GM12801 (cell line): ENCODE results near the gene PCDHGC4.

ENCODE experiments used
- TF ChIP-seq, protein P1 (sequence below): IDR thresholded peaks from one replicate; pipeline ENCODE4 v1.5.1; 2011; ENCODE audit warnings: control low read depth; ENCODE audit not compliant: insufficient read length; ENCODE audit errors: extremely low read depth

The PCDHGC4 gene

DNA sequence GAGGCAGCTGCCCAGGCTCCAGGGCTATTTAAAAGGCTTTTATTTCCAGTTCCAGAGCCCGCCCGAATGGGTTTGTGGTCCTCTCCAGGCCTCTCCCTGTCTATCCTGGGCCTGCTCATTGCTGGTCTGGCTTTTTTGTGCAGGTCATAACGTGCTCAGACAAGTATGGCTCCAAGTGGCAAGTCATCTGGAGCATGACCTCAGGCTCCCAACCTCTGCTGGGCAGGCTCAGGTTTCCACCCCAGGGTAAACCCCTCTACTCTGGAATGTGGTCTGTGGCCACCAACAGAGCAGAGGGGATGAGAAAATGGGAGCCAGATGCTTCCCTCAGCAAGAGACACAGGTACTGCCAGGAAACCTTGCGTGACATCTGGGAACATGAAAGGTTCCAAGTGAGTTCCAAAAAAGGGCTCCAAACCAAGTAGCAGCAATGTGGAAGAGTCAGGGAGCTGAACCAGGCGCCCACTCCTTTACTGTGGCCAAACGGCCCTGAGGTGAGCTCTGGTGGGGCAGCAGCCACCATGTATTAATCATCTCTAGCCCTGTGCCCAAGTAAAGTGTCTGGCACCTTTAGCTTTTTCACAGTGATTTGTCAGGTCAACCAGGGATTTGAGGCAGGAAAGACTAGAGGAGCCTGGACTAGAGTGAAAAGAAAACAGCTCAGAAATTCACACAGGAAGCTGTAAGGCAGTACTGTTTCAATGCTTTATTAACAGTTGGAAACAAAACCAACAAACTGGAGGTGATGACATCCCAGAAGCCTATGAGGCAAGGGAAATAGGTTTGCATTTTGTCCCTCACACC lies 29.7 kb downstream of the PCDHGC4 start:
- TF ChIP-seq, protein P1, sequence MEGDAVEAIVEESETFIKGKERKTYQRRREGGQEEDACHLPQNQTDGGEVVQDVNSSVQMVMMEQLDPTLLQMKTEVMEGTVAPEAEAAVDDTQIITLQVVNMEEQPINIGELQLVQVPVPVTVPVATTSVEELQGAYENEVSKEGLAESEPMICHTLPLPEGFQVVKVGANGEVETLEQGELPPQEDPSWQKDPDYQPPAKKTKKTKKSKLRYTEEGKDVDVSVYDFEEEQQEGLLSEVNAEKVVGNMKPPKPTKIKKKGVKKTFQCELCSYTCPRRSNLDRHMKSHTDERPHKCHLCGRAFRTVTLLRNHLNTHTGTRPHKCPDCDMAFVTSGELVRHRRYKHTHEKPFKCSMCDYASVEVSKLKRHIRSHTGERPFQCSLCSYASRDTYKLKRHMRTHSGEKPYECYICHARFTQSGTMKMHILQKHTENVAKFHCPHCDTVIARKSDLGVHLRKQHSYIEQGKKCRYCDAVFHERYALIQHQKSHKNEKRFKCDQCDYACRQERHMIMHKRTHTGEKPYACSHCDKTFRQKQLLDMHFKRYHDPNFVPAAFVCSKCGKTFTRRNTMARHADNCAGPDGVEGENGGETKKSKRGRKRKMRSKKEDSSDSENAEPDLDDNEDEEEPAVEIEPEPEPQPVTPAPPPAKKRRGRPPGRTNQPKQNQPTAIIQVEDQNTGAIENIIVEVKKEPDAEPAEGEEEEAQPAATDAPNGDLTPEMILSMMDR = no peak

DNA sequence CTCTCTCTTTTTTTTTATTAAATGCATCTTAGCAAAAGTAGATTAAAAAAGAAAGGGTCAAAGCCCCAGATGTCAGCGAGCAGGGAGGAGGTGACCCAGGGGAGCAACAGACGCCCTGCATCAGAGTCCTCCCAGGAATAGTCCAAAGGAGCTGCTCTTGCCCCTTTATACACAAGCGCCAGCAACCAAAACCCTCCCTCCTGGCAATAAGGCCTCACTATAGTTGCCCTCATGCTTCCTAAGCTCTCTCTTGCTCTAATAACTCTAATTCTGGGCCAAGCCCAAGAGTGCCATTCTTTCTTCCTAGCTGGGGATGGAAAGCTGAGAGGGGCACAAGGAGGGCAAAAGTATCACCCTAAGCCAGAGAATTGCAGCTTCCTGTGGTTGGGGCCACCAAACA lies 30.3 kb downstream of the PCDHGC4 start:
- TF ChIP-seq, protein P1 = no peak

DNA sequence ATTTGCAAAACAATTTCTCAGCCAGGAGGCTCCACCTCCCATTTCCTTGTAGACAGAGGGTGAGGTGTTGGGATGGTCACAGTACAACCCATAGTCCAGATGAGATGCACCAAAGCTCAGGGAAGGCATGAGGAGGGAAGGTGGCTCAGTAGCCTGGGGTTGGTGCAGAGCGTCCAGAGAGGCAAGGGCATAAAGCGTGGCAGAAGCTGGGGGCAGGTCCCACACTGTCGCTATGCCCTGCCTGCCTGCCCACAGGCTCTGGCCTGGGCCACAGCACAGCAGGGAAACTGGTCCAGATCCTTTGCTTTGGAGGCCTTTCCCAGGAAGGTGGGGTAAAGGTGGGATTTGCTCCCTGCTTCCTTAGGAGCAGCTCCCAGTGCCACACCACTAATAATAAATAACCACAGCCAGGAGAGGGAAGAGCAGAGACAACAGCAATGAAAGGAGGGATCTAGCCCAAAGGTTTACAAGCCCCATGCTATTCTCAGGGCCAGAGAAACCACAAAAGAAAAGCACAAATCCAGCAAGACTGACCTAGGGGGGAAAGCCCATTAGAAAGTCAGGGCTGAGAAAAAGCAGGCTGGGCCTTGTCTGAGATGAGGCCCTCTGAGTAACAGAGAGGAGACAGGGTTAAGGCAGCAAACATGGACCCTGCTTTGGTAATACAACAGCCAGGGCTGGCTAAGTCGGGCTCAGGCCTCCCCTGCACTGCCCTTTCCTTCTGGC lies 31.3 kb downstream of the PCDHGC4 start:
- TF ChIP-seq, protein P1 = no peak

DNA sequence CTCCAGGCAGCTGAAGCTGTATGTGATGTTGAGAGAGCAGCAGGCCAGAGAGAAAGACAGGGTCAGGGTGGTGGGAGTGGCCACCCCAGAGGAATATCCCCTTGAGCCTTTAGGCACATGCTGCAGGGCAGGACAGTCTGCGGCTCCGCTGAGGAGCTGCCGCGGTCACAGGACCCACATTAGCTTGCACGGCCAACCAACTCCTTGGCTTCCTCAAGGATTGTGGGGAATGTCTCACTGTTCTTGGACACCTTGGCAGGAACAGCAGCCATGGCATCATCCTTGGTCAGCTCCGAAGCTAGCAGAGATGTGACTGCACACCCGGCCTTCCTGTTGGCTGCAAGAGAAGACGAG lies 31.8 kb downstream of the PCDHGC4 start:
- TF ChIP-seq, protein P1 = no peak

DNA sequence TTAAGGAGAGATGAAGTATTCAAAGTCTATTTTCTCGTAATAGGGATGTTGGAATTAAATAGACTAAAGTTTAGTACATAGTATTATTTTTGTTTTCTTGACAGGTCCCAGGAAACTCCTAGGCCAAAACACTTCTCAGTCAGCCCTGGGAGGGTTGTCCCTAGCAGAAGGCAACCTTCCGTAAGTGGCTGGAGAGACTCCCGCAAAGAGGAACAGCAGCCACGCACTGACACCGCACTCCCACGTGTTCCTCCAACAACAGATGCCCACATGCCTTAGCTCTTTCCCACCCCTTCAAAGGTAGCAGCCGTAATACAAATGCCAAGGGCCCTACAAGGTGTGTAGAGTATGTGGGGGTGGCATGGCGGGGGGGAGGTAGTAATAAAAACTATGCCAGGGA lies 32.5 kb downstream of the PCDHGC4 start:
- TF ChIP-seq, protein P1 = no peak

DNA sequence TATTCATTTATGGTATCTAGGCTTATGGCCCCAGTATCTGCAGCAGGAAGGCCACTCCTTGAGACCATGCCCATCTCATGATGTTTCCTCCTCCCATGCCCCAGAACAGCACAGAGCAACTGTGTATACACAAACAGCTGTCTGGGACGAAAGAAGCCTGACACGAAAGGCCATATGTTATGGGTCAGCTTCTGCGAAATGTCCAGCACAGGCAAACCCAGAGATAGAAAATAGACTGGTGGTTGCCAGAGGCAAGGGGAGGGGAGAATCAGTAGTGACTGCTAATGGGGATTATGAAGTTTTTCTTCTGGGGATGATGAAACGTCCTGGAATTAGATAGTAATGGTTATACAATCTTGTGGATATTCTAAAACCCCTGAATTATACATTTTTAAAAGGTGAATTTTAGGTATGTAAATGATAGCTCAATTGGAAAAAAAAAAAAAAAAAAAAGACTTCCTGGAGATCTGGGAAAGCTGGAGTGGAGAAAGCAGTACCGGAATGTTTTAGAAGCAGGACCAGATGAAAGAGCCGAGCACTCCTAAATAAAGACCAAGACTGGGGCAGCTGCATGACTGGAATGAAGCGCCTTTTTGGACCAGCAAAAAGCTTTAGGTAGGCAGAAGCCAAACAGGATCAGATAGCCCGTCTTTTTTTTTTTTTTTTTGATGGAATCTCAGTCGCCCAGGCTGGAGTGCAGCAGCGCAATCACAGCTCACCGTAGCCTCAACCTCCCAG lies 33.2 kb downstream of the PCDHGC4 start:
- TF ChIP-seq, protein P1 = no peak

DNA sequence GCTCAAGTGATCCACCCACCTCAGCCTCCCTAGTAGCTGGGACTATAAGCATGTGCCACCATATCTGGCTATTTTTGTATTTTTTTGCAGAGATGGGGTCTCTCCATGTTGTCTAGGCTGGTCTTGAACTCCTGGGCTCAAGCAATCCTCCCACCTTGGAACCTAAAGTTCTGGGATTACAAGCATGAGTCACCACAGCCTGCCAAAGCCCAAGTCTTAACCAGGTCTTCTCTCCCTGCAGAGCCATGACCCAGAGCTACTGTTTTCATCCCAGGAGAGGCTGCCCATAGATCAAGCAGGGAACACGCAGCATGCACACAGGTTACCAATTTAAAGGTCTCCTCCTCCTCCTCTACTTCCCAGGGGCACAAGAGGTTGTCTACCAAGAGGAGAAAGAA lies 33.8 kb downstream of the PCDHGC4 start:
- TF ChIP-seq, protein P1 = no peak
